ENCODE data around the gene TBCD.

The TBCD gene

DNA sequence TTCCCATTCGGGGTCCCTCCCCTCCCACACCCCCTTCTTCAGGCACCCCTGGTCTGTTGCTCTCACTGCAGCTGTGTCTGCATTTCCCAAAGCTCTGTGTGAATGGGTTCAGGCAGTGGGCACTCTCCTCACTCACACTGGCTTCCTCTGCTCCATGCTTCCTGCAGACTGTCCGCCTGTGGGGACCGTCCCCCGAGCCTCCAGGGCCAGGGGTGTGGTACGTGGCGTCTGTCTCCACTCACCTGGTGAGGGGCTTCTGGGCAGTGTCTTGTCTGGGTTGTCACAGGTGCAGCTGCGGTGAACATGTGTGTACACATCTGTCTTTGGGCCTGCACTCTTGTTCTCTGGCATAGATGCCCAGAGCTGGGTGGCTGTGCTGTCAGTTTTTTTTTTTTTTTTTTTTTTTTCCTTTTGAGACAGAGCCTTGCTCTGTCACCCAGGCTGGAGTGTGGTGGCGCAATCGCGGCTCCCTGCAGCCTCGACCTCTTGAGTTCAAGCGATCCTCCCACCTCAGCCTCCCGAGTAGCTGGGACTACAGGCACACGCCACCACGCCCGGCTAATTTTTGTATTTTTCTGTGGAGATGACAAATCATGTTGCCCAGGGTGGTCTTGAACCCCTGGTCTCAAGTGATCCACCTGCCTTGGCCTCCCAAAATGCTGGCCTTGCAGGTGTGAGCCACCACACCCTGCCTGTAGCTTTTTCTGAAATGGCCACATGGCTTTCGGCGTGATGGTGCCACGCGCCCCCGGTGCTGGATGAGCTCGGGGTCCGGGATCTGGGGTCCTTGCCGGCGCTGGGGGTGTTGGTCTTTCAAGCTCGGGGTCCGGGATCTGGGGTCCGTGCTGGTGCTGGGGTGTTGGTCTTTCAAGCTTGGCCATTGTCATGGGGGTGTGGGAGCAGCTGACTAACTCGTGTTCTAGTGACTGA lies 144.5 kb downstream of the TBCD start:
- Histone ChIP-seq H3K36me3 (ENCODE audit: control insufficient read depth, insufficient read depth, low read length) (peaks cover 2% of the 10 kb centered on the region; the same call in 1 of the 2 replicates), H3K9me3 (ENCODE audit: control insufficient read depth, insufficient read depth, low read length) (no peaks in the 10 kb centered on the region), H3K27me3 (ENCODE audit: control insufficient read depth, insufficient read depth, low read length) (no peaks in the 10 kb centered on the region), H3K4me1 (ENCODE audit: control insufficient read depth, insufficient read depth, low read length) (no peaks in the 10 kb centered on the region), H3K4me3 (ENCODE audit: low read length) (no peak overlapping the region), H3K27ac (ENCODE audit: low read length) (no peak overlapping the region)
- no peak for DNase-seq (ENCODE audit: low read depth, low spot score)
- no CpG with 5 or more reads among the region's 29 CpGs for WGBS (ENCODE audit: insufficient coverage, insufficient read length)

DNA sequence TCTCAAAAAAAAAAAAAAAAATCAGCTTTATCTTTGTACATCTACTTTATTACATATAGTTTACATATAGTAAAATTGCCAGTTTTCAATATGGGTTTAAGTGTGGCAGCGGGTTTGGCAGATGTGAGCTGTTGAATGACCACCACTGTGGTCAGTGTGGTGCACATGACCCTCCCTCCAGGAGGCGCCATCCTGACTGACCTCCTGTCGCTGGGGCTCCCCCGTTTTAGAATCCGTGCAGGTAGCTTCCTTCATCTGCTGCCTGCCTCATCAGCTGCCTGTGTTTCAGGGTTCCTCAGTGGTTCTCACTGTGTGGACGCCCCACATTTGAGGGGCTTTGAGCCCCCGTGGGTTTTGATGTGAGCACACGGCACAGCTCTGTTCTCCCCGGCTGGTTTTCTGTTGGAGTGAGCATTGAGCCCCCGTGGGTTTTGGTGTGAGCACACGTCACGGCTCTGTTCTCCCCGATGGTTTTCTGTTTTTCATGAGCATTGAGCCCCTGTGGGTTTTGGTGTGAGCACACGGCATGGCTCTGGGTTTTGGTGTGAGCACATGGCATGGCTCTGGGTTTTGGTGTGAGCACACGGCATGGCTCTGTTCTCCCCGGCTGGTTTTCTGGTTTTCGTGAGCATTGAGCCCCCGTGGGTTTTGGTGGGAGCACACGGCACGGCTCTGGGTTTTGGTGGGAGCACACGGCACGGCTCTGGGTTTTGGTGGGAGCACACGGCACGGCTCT lies 145.8 kb downstream of the TBCD start:
- DNase-seq (ENCODE audit: low read depth, low spot score): no peak
- H3K36me3 ChIP-seq (ENCODE audit: control insufficient read depth, insufficient read depth, low read length): peaks cover 2% of the 10 kb centered on the region; the same call in 1 of the 2 replicates
- H3K4me1 ChIP-seq (ENCODE audit: control insufficient read depth, insufficient read depth, low read length): no peaks in the 10 kb centered on the region
- H3K27ac ChIP-seq (ENCODE audit: low read length): no peak overlapping the region
- no CpG with 5 or more reads among the region's 24 CpGs for WGBS (ENCODE audit: insufficient coverage, insufficient read length)
- H3K27me3 ChIP-seq (ENCODE audit: control insufficient read depth, insufficient read depth, low read length): no peaks in the 10 kb centered on the region
- H3K4me3 ChIP-seq (ENCODE audit: low read length): no peak overlapping the region
- no peaks in the 10 kb centered on the region for H3K9me3 ChIP-seq (ENCODE audit: control insufficient read depth, insufficient read depth, low read length)

DNA sequence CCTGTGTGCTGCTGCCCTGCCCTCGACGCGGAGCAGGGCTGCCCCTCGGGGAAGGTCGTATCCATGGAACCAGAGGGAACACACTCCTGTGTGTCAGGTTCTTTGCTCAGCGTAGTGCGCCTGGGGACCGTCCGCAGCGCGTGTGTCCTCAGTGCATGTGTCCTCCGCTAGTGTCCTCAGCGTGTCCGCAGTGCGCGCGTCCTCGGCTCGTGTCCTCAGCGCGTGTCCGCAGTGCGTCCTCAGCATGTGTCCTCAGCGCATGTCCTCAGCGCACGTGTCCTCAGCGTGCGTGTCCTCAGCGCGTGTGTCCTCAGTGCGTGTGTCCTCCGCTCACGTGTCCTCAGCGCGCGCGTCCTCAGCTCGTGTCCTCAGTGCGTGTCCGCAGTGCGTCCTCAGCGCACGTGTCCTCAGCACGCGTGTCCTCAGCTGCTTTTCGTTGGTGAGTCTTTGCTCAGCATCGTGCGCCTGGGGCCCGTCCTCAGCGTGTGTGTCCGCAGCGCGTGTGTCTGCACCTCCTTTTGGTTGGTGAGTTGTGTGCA lies 147.2 kb downstream of the TBCD start:
- Histone ChIP-seq H3K4me1 (ENCODE audit: control insufficient read depth, insufficient read depth, low read length) (no peaks in the 10 kb centered on the region), H3K36me3 (ENCODE audit: control insufficient read depth, insufficient read depth, low read length) (peaks cover 6% of the 10 kb centered on the region), H3K9me3 (ENCODE audit: control insufficient read depth, insufficient read depth, low read length) (no peaks in the 10 kb centered on the region), H3K4me3 (ENCODE audit: low read length) (no peak overlapping the region), H3K27me3 (ENCODE audit: control insufficient read depth, insufficient read depth, low read length) (no peaks in the 10 kb centered on the region), H3K27ac (ENCODE audit: low read length) (no peak overlapping the region)
- no peak for DNase-seq (ENCODE audit: low read depth, low spot score)
- no CpG with 5 or more reads among the region's 53 CpGs for WGBS (ENCODE audit: insufficient coverage, insufficient read length)

DNA sequence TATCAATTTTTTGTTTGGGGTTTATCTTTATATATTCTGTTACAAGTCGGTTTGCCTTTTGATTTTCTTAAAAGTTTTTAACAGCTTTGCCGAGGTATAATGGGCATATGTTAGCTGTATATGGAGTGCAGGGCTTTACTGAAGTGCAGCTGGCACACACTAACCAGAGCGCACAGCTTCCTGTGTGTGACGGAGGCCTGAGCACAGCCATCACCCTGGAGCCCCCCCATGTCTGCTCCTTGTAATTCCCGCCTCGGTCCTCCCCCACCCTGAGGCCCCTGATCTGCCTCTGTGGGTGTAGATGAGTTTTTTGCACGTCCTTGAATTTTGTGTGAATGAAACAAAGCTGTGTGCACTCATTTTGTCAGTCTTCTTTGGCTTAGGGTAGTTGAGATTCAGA lies 148.1 kb downstream of the TBCD start:
- no peaks in the 10 kb centered on the region for H3K9me3 ChIP-seq (ENCODE audit: control insufficient read depth, insufficient read depth, low read length)
- H3K27ac ChIP-seq (ENCODE audit: low read length): no peak overlapping the region
- H3K4me1 ChIP-seq (ENCODE audit: control insufficient read depth, insufficient read depth, low read length): no peaks in the 10 kb centered on the region
- DNase-seq (ENCODE audit: low read depth, low spot score): no peak
- H3K27me3 ChIP-seq (ENCODE audit: control insufficient read depth, insufficient read depth, low read length): no peaks in the 10 kb centered on the region
- WGBS (ENCODE audit: insufficient coverage, insufficient read length): no CpG with 5 or more reads among the region's 7 CpGs
- no peak overlapping the region for H3K4me3 ChIP-seq (ENCODE audit: low read length)
- H3K36me3 ChIP-seq (ENCODE audit: control insufficient read depth, insufficient read depth, low read length): peaks cover 6% of the 10 kb centered on the region

DNA sequence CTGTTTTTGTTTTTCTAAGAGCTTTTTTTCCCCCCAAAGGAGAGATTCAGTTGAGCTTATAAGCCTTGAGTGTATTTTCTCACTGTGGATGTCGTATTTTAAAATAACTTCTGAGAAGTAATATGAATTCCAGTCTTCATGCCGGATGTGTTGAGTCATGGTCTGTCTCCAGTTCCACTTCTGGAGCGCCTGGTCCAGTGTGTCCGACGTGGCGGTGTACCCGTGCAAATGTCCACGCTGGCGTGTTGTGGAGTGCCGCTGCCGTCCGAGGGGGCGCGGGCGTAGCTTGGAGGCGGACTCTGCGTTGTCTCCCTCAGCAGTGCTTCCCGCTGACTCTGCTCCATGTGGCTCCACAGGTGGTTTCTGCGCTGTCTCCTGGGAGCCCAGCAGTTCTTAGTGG lies 148.9 kb downstream of the TBCD start:
- H3K36me3 ChIP-seq (ENCODE audit: control insufficient read depth, insufficient read depth, low read length): peaks cover 8% of the 10 kb centered on the region
- WGBS (ENCODE audit: insufficient coverage, insufficient read length): no CpG with 5 or more reads among the region's 19 CpGs
- H3K4me3 ChIP-seq (ENCODE audit: low read length): no peak overlapping the region

DNA sequence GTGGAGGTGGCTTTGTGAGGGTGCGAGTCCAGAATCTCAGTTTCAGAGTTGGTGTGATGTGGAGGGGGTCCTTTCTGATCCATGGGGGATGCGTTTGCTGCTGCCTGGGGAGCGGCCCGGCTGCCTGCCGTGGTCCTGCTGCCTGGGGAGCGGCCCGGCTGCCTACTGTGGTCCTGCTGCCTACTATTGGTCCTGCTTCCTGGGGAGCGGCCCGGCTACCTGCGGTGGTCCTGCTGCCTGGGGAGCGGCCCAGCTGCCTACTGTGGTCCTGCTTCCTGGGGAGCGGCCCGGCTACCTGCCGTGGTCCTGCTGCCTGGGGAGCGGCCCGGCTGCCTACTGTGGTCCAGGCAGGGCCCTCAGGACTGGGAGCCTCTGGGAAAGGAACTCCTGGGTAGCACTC lies 149.5 kb downstream of the TBCD start:
- H3K27me3 ChIP-seq (ENCODE audit: control insufficient read depth, insufficient read depth, low read length): no peaks in the 10 kb centered on the region
- WGBS (ENCODE audit: insufficient coverage, insufficient read length): no CpG with 5 or more reads among the region's 16 CpGs
- no peak overlapping the region for H3K4me3 ChIP-seq (ENCODE audit: low read length)
- H3K27ac ChIP-seq (ENCODE audit: low read length): no peak overlapping the region
- no peaks in the 10 kb centered on the region for H3K9me3 ChIP-seq (ENCODE audit: control insufficient read depth, insufficient read depth, low read length)
- DNase-seq (ENCODE audit: low read depth, low spot score): no peak
- no peaks in the 10 kb centered on the region for H3K4me1 ChIP-seq (ENCODE audit: control insufficient read depth, insufficient read depth, low read length)
- peaks cover 8% of the 10 kb centered on the region for H3K36me3 ChIP-seq (ENCODE audit: control insufficient read depth, insufficient read depth, low read length)

More for the DNA sequence above, 148.9 kb downstream of the TBCD start:
- no peaks in the 10 kb centered on the region for H3K9me3 ChIP-seq (ENCODE audit: control insufficient read depth, insufficient read depth, low read length)
- no peak overlapping the region for H3K27ac ChIP-seq (ENCODE audit: low read length)
- no peaks in the 10 kb centered on the region for H3K4me1 ChIP-seq (ENCODE audit: control insufficient read depth, insufficient read depth, low read length)
- no peaks in the 10 kb centered on the region for H3K27me3 ChIP-seq (ENCODE audit: control insufficient read depth, insufficient read depth, low read length)
- no peak for DNase-seq (ENCODE audit: low read depth, low spot score)

DNA sequence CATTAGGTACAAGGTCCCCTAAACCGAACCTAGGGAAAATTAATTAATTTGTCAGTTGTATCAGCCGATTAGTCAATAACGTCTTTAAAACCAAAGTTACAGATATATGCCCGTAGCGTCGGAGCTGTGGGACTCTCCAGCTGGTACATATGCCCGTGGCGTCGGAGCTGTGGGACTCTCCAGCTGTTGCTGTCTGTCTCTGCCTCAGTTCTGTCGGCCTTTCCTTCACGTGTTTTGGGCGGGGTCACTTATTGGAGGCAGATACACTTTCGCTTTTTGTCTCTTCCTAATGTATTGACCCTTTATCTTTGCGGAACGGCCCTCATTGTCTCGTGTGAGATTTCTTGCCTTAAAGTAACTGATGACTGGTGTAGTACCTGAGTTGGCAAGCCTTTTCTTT lies 150.0 kb downstream of the TBCD start:
- H3K4me1 ChIP-seq (ENCODE audit: control insufficient read depth, insufficient read depth, low read length): no peaks in the 10 kb centered on the region
- no peaks in the 10 kb centered on the region for H3K9me3 ChIP-seq (ENCODE audit: control insufficient read depth, insufficient read depth, low read length)
- DNase-seq (ENCODE audit: low read depth, low spot score): no peak
- H3K4me3 ChIP-seq (ENCODE audit: low read length): no peak overlapping the region
- WGBS (ENCODE audit: insufficient coverage, insufficient read length): no CpG with 5 or more reads among the region's 16 CpGs
- H3K36me3 ChIP-seq (ENCODE audit: control insufficient read depth, insufficient read depth, low read length): peaks cover 8% of the 10 kb centered on the region
- H3K27me3 ChIP-seq (ENCODE audit: control insufficient read depth, insufficient read depth, low read length): no peaks in the 10 kb centered on the region
- H3K27ac ChIP-seq (ENCODE audit: low read length): no peak overlapping the region

DNA sequence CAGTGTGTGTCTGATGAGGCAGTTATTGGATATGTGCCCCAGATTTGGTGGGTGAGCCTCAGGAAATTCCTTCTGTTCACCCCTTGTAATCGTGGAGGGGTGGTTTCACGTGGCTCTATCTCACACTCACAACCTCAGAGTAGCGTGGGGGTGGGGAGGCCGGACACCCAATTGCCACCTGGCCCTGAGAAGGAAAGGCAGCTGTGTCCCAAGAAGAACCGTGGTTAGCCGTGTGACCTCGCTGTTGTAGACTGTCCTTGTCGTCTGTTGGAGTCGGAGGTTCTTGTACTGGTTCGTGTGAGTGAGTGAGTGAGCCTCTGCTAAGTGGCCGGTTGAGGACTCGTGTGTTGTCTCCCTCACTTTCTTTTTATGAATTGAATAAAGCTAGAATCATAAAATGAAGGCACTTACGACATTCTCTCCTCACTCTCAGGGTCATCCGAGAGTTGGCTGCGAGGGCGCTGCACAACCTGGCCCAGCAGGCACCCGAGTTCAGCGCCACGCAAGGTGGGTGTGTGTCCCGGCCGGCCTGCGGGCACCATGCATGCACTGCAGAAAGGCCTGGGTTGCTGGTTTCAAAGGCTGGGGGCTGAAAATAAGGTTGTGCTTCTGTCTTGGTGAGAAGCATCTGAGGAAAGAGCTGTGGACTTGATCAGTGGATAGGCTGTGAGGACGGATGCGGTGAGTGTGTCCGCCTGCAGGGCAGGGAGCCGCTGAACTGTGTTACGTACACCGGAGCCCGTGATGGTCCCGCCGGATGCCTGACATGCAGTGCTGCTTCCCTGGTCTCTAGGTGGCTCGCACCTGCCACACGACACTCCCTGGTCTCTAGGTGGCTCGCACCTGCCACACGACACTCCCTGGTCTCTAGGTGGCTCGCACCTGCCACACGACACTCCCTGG lies 151.4 kb downstream of the TBCD start:
- Histone ChIP-seq H3K4me1 (ENCODE audit: control insufficient read depth, insufficient read depth, low read length) (no peaks in the 10 kb centered on the region), H3K27ac (ENCODE audit: low read length) (no peak overlapping the region), H3K36me3 (ENCODE audit: control insufficient read depth, insufficient read depth, low read length) (peaks cover 10% of the 10 kb centered on the region), H3K27me3 (ENCODE audit: control insufficient read depth, insufficient read depth, low read length) (no peaks in the 10 kb centered on the region), H3K4me3 (ENCODE audit: low read length) (no peak overlapping the region), H3K9me3 (ENCODE audit: control insufficient read depth, insufficient read depth, low read length) (no peaks in the 10 kb centered on the region)
- no CpG with 5 or more reads among the region's 37 CpGs for WGBS (ENCODE audit: insufficient coverage, insufficient read length)
- no peak for DNase-seq (ENCODE audit: low read depth, low spot score)

DNA sequence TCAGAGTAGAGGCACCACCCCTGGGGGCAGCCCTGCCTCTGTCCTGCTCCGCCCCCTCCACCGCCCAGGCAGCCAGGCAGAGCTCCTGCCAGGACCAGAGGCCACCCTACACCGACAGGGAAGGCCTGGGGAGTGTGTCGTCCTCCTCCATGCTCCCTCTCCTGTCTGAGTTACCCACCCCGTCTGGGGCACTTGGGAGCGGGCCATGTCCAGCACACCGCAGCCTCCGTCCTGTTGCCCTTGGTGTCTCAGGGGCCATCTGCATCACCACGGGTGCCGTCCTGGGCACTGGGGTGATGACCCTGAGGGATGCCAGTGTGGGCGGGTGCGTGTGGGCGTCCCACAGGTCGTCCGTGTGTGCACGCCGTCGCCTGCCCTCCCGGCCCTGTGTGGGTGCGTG lies 153.3 kb downstream of the TBCD start:
- Histone ChIP-seq H3K9me3 (ENCODE audit: control insufficient read depth, insufficient read depth, low read length) (no peaks in the 10 kb centered on the region), H3K4me3 (ENCODE audit: low read length) (no peak overlapping the region), H3K27me3 (ENCODE audit: control insufficient read depth, insufficient read depth, low read length) (no peaks in the 10 kb centered on the region), H3K27ac (ENCODE audit: low read length) (no peak overlapping the region), H3K36me3 (ENCODE audit: control insufficient read depth, insufficient read depth, low read length) (peaks cover 10% of the 10 kb centered on the region; the same call in 1 of the 2 replicates), H3K4me1 (ENCODE audit: control insufficient read depth, insufficient read depth, low read length) (no peaks in the 10 kb centered on the region)
- DNase-seq (ENCODE audit: low read depth, low spot score): no peak
- WGBS (ENCODE audit: insufficient coverage, insufficient read length): no CpG with 5 or more reads among the region's 20 CpGs

Data from iPS DF 6.9 (cell line).